Right lobe of liver (tissue), 4 donors: ENCODE measurements around the gene BLID.

Experiments
- CTCF ChIP-seq, 4 donors: fragments of 200-600 bp in 3 of 4; fragments of 450-650 bp in 1 of 4; IDR thresholded peaks; one replicate each; pipeline versions ENCODE4 v1.5.1 to v1.8.0; 2016 to 2022; ENCODE audit warnings: antibody characterized with exemption in 4 of 4, mild to moderate bottlenecking in 2 of 4
- POLR2A ChIP-seq: fragments of 450-650 bp; IDR thresholded peaks from one replicate; pipeline ENCODE4 v1.6.1; 2017; ENCODE audit warnings: antibody characterized with exemption, mild to moderate bottlenecking
- donor health status: DM: no; HTN: no; CAD: no.
- donor health status: DM: no; HTN: no; CAD: no.
- donor health status: DM: no; HTN: yes; CAD: no.

GRCh38 chr11:122100037-122100755 is 15.8 kb downstream of the BLID start:
- TF ChIP-seq CTCF (IDR thresholded peaks at IDR 0.05) (no peak), POLR2A (no peak)
